ENCODE measurements around the gene ROCK2. TPM values are rescaled to one million over a fixed set of nuclear protein-coding genes. Genes with fewer than 3 reads are reported as not detected.

The ROCK2 gene
- total and polyA plus RNA-seq, 2 of the 8 experiments (the other 6 are each of a cell fraction or from before 2014, with no cell fraction given): 2.7 to 29.0 TPM

GRCh38 chr2:11371092-11371937 lies 26.9 kb upstream of the ROCK2 start:
- no peak overlapping the region; the same call in 1 of the 2 replicates for H2AFZ ChIP-seq (ENCODE audit: low read length)
- no peaks in the 10 kb centered on the region for H3K79me2 ChIP-seq (ENCODE audit: control insufficient read depth in 1 of 2, insufficient read depth in 2 of 2, low read length in 2 of 2)
- no peak overlapping the region for H3K23ac ChIP-seq (ENCODE audit: insufficient read length)
- H2BK15ac ChIP-seq (ENCODE audit: low read length): no peak overlapping the region
- no peak overlapping the region for H2BK5ac ChIP-seq (ENCODE audit: low read depth, low read length)
- no peak overlapping the region for H3K4ac ChIP-seq (replicated peaks; ENCODE audit: insufficient read length, low read depth, low read length)
- no peak overlapping the region for H3K18ac ChIP-seq (ENCODE audit: extremely low read depth, low read length)
- CTCF ChIA-PET (ENCODE audit: partially characterized antibody): interaction anchor here (1.6 kb wide), 1 partner anchor 11 kb away, joined by 3 read pairs; no protein-coding TSS in a partner anchor
- H3K9ac ChIP-seq (replicated peaks in 1 of 4; ENCODE audit: extremely low read depth in 1 of 4, low read depth in 3 of 4, low read length in 3 of 4): no peak overlapping the region
- no peaks in the 10 kb centered on the region for H3K36me3 ChIP-seq (ENCODE audit: control insufficient read depth in 2 of 4, insufficient read depth in 4 of 4, low read length in 3 of 4)
- no peak overlapping the region for H4K8ac ChIP-seq (ENCODE audit: extremely low read depth, insufficient read depth, low read length)
- WGBS, 2 experiments (ENCODE audit: extremely low coverage in 1 of 2, insufficient coverage in 1 of 2, insufficient read length in 1 of 2, insufficient replicate concordance in 2 of 2, low coverage in 1 of 2, low lambda C conversion rate in 2 of 2, missing lambda C conversion rate in 1 of 2): 90% methylated on average over 17 of the region's 17 CpGs; no CpG with 5 or more reads in 1 of the 2 experiments
- H2BK12ac ChIP-seq (ENCODE audit: low read depth, low read length): no peak overlapping the region
- H3K79me1 ChIP-seq (ENCODE audit: low read depth, low read length): no peaks in the 10 kb centered on the region
- no peaks in the 10 kb centered on the region for H3K23me2 ChIP-seq (ENCODE audit: low read depth, low read length)
- H3K4me2 ChIP-seq (ENCODE audit: insufficient read depth in 1 of 2, low read depth in 2 of 2, low read length in 2 of 2): no peak overlapping the region
- no peak overlapping the region for H3K4me3 ChIP-seq (ENCODE audit: extremely low read depth in 1 of 4, insufficient read depth in 2 of 4, low read depth in 3 of 4, low read length in 4 of 4)
- no peaks in the 10 kb centered on the region for H4K20me1 ChIP-seq (replicated peaks in 1 of 2; ENCODE audit: control insufficient read depth in 1 of 2, insufficient read depth in 2 of 2, low read length in 2 of 2)
- no peak overlapping the region for H4K5ac ChIP-seq (ENCODE audit: insufficient read length, low read depth, low read length)
- H2BK20ac ChIP-seq (ENCODE audit: low read length): no peak overlapping the region
- TF ChIP-seq CBX8 (IDR thresholded peaks at IDR 0.05; ENCODE audit: borderline replicate concordance, low read depth, low read length): no peak
- no peak for TF ChIP-seq FOSL1 (IDR thresholded peaks at IDR 0.05; ENCODE audit: insufficient read depth, low read depth, low read length)
- H3K4me1 ChIP-seq (replicated peaks in 1 of 4; ENCODE audit: control insufficient read depth in 3 of 4, insufficient read depth in 4 of 4, low read length in 3 of 4): peaks cover 0 to 6% (median 4%) of the 10 kb centered on the region in 4 experiments; a peak in 5 of 7 replicates
- H3K14ac ChIP-seq (ENCODE audit: insufficient read length): no peak overlapping the region
- no peaks in the 10 kb centered on the region for H3K27me3 ChIP-seq (replicated peaks in 1 of 4; ENCODE audit: control insufficient read depth in 3 of 4, extremely low read depth in 1 of 4, insufficient read depth in 3 of 4, low read length in 3 of 4)
- no peak overlapping the region for H2AK5ac ChIP-seq (ENCODE audit: low read depth, low read length)
- no peak for DNase-seq (ENCODE audit: low read depth in 1 of 2, low spot score in 2 of 2)
- no peak for FAIRE-seq
- H3K56ac ChIP-seq (replicated peaks; ENCODE audit: insufficient read length, low read depth, low read length): no peak overlapping the region
- H2BK120ac ChIP-seq (replicated peaks; ENCODE audit: low read depth, low read length): no peak overlapping the region
- H4K91ac ChIP-seq (replicated peaks; ENCODE audit: insufficient read length, low read length): no peak overlapping the region
- no peak overlapping the region for H3K27ac ChIP-seq (ENCODE audit: low read depth, low read length)
- POLR2A ChIA-PET (ENCODE audit: partially characterized antibody): no interaction called here
- H3K9me3 ChIP-seq (ENCODE audit: insufficient read depth in 2 of 2, low read depth in 1 of 2, low read length in 1 of 2): no peaks in the 10 kb centered on the region

All from H1 (cell line).